ENCODE data around the gene KRT38. TPM values are rescaled to one million over a fixed set of nuclear protein-coding genes. Genes with fewer than 3 reads are reported as not detected.

The KRT38 gene
- polyA plus RNA-seq, 1 experiment = 0.72 TPM

- no peak for DNase-seq (ENCODE audit: low read depth)
- CTCF ChIA-PET = interaction anchor here (1.3 kb wide), 2 partner anchors 12 to 15 kb away, joined by 3 to 6 read pairs; partner anchors contain the start of gene KRT36
Observed at GRCh38 chr17:41474863-41475262, 34.1 kb upstream of the KRT38 start.

GRCh38 chr17:41468346-41468745 is 27.6 kb upstream of the KRT38 start:
- Histone ChIP-seq H3K27me3 (ENCODE audit: control insufficient read depth, insufficient read depth, low read length) (no peaks in the 10 kb centered on the region), H3K4me3 (ENCODE audit: low read depth, low read length) (no peak overlapping the region), H3K36me3 (ENCODE audit: control insufficient read depth, insufficient read depth, low read length) (no peaks in the 10 kb centered on the region)
- ChIA-PET POLR2A (no interaction called here), CTCF (interaction anchor here (1.3 kb wide), 1 partner anchor 11 kb away, joined by 4 read pairs; no protein-coding TSS in a partner anchor)
- TF ChIP-seq CTCF (IDR thresholded peaks at IDR 0.05; ENCODE audit: insufficient read depth, low read depth, low read length) = no peak
- DNase-seq (ENCODE audit: low read depth) = no peak

More at GRCh38 chr17:41474863-41475262, 34.1 kb upstream of the KRT38 start:
- H3K4me3 ChIP-seq (ENCODE audit: low read depth, low read length) = no peak overlapping the region
- no peak for TF ChIP-seq CTCF (IDR thresholded peaks at IDR 0.05; ENCODE audit: insufficient read depth, low read depth, low read length)
- POLR2A ChIA-PET = no interaction called here
- no peaks in the 10 kb centered on the region for H3K27me3 ChIP-seq (ENCODE audit: control insufficient read depth, insufficient read depth, low read length)
- H3K36me3 ChIP-seq (ENCODE audit: control insufficient read depth, insufficient read depth, low read length) = no peaks in the 10 kb centered on the region

- Histone ChIP-seq H3K27me3 (ENCODE audit: control insufficient read depth, insufficient read depth, low read length) (no peaks in the 10 kb centered on the region), H3K4me3 (ENCODE audit: low read depth, low read length) (no peak overlapping the region), H3K36me3 (ENCODE audit: control insufficient read depth, insufficient read depth, low read length) (no peaks in the 10 kb centered on the region)
- no peak for DNase-seq (ENCODE audit: low read depth)
- ChIA-PET POLR2A (no interaction called here), CTCF (interaction anchor here (0.6 to 0.9 kb wide), 2 partner anchors 25 to 81 kb away, joined by 3 to 4 read pairs; no protein-coding TSS in a partner anchor)
- TF ChIP-seq CTCF (IDR thresholded peaks at IDR 0.05; ENCODE audit: insufficient read depth, low read depth, low read length) = no peak
Observed at GRCh38 chr17:41467561-41467960, 26.8 kb upstream of the KRT38 start.

GRCh38 chr17:41466988-41467387 is 26.2 kb upstream of the KRT38 start, which contains the start of gene KRT32:
KRT32 (minus strand) TSS chr17:41467386; CDS start chr17:41467325, 61 bp downstream.
- H3K4me3 ChIP-seq (ENCODE audit: low read depth, low read length) = no peak within 1 kb of the TSS
- no peaks in the 10 kb centered on the region for H3K36me3 ChIP-seq (ENCODE audit: control insufficient read depth, insufficient read depth, low read length)
- CTCF ChIA-PET = interaction anchor here (0.6 to 0.9 kb wide), 2 partner anchors 26 to 82 kb away, joined by 3 to 4 read pairs; no protein-coding TSS in a partner anchor
- no peak for TF ChIP-seq CTCF (IDR thresholded peaks at IDR 0.05; ENCODE audit: insufficient read depth, low read depth, low read length)
- POLR2A ChIA-PET = no interaction called here
- no peaks in the 10 kb centered on the region for H3K27me3 ChIP-seq (ENCODE audit: control insufficient read depth, insufficient read depth, low read length)
- DNase-seq (ENCODE audit: low read depth) = no peak

- POLR2A ChIA-PET = interaction anchor here (0.5 to 0.6 kb wide), 2 partner anchors 18 to 55 kb away, joined by 5 to 10 read pairs; no protein-coding TSS in a partner anchor
- CTCF ChIA-PET = interaction anchor here (0.7 kb wide), 1 partner anchor 11 kb away, joined by 3 read pairs; no protein-coding TSS in a partner anchor
- peak; percentile 88 for DNase-seq (ENCODE audit: low read depth)
- Histone ChIP-seq H3K27me3 (ENCODE audit: control insufficient read depth, insufficient read depth, low read length) (no peaks in the 10 kb centered on the region), H3K4me3 (ENCODE audit: low read depth, low read length) (no peak overlapping the region), H3K36me3 (ENCODE audit: control insufficient read depth, insufficient read depth, low read length) (no peaks in the 10 kb centered on the region)
- no peak for TF ChIP-seq CTCF (IDR thresholded peaks at IDR 0.05; ENCODE audit: insufficient read depth, low read depth, low read length)
Observed at GRCh38 chr17:41464682-41465081, 23.9 kb upstream of the KRT38 start.

All from BJ (cell line).